ENCODE measurements around the gene ALDH1A3. TPM values are rescaled to one million over a fixed set of nuclear protein-coding genes. Genes with fewer than 3 reads are reported as not detected.
A peak's percentile ranks its signal among the peaks of the same experiment; 100 is the strongest.

ALDH1A3 gene
- total and polyA plus RNA-seq, 2 of the 4 experiments (the other 2 are of a cell fraction) = 3.1 to 5.0 TPM

- peak overlapping the region; percentile 40; the same call in 1 of the 2 replicates for H2AK5ac ChIP-seq (ENCODE audit: low read depth, low read length)
- no peak overlapping the region for H2BK120ac ChIP-seq (ENCODE audit: low read depth, low read length)
- WGBS, 2 experiments (ENCODE audit: extremely low coverage in 2 of 2, insufficient read length in 1 of 2) = 26% methylated on average over 3 of the region's 10 CpGs; no CpG with 5 or more reads in 1 of the 2 experiments
- POLR2A ChIA-PET (ENCODE audit: unreplicated experiment) = no interaction called here
- no peaks in the 10 kb centered on the region; the same call in 1 of the 2 replicates for H3K9me1 ChIP-seq (ENCODE audit: insufficient read depth, low read length)
- 0 out of 2 replicates have a peak overlapping the region, but pooled peaks have one; percentile 10 for H4K5ac ChIP-seq (ENCODE audit: low read depth, low read length)
- no peak overlapping the region for H3K23ac ChIP-seq (ENCODE audit: low read depth, low read length)
- H3K9ac ChIP-seq (ENCODE audit: low read depth, low read length) = no peak overlapping the region
- no peak overlapping the region for H3K4me3 ChIP-seq (ENCODE audit: insufficient read depth, low read depth, low read length)
- peaks cover 10% of the 10 kb centered on the region for H3K4me1 ChIP-seq (ENCODE audit: control insufficient read depth, insufficient read depth, low read length)
- peaks cover 0 to 3% of the 10 kb centered on the region in 2 experiments; a peak in 1 of 4 replicates for H3K79me1 ChIP-seq (ENCODE audit: low read depth in 1 of 2, low read length in 2 of 2)
- H2BK15ac ChIP-seq (ENCODE audit: low read depth, low read length) = no peak overlapping the region
- H3K14ac ChIP-seq (replicated peaks; ENCODE audit: low read depth, low read length) = no peak overlapping the region
- CTCF ChIA-PET = no interaction called here
- peak overlapping the region; percentile 51 for H3K18ac ChIP-seq (ENCODE audit: low read depth, low read length)
- H2BK20ac ChIP-seq (ENCODE audit: low read depth, low read length) = no peak overlapping the region
- no peak overlapping the region for H4K8ac ChIP-seq (ENCODE audit: low read depth in 2 of 2, low read length in 2 of 2)
- H3K56ac ChIP-seq (ENCODE audit: extremely low read depth, insufficient read depth, low read length) = no peak overlapping the region
- in situ Hi-C loops (cut with MboI; ENCODE audit: low sequenced_read_pairs) = no loop called here
- no TSS peak for BruUV-seq (replicated peaks)
- H4K91ac ChIP-seq (ENCODE audit: insufficient read depth, low read depth, low read length) = no peak overlapping the region
- H2AK9ac ChIP-seq (replicated peaks; ENCODE audit: low read depth, low read length, poor library complexity) = no peak overlapping the region
- no peaks in the 10 kb centered on the region for H3K27me3 ChIP-seq (ENCODE audit: control insufficient read depth, insufficient read depth, low read length)
- no peak overlapping the region for H3K27ac ChIP-seq (ENCODE audit: insufficient read depth, low read length)
- H3K4ac ChIP-seq (ENCODE audit: low read depth, low read length) = no peak overlapping the region
- intact Hi-C loops (cut with micrococcal nuclease) = no loop called here
- H4K20me1 ChIP-seq (ENCODE audit: insufficient read depth, low read length) = no peaks in the 10 kb centered on the region
- H3K36me3 ChIP-seq (ENCODE audit: control insufficient read depth, insufficient read depth, low read length) = no peaks in the 10 kb centered on the region
- H2BK5ac ChIP-seq (ENCODE audit: low read depth, low read length, poor library complexity, severe bottlenecking) = no peak overlapping the region
- dilution Hi-C loops (cut with HindIII; ENCODE audit: low sequenced_read_pairs, unreplicated experiment) = no loop called here
- TF ChIP-seq BHLHE40 (IDR thresholded peaks at IDR 0.05; ENCODE audit: low read depth, low read length) (peak; percentile 60; the same call in 1 of the 2 replicates), ELK1 (IDR thresholded peaks at IDR 0.05; ENCODE audit: borderline replicate concordance, low read depth, low read length) (no peak)
- H2AFZ ChIP-seq (replicated peaks; ENCODE audit: low read length, poor library complexity) = peak overlapping the region; percentile 69
- DNase-seq (peak; percentile 56), ATAC-seq (ENCODE audit: low read depth) (peak; percentile 60)
- peak overlapping the region; percentile 67 for H3K4me2 ChIP-seq (ENCODE audit: low read depth, low read length)
- no peaks in the 10 kb centered on the region for H3K9me3 ChIP-seq (ENCODE audit: control insufficient read depth, insufficient read depth, low read length)
Observed at GRCh38 chr15:100947760-100948429, 68.3 kb downstream of the ALDH1A3 start.

All from IMR-90 (cell line).